Stimulated activated CD4-positive, alpha-beta T cell treated with anti-CD3 and anti-CD28 coated beads, Interleukin-15, amount 100 ng/mL, for 1 hour (primary cell): ENCODE data around the gene DPAGT1.
A peak's percentile ranks its signal among the peaks of the same experiment; 100 is the strongest.
"Not testable (repeated sequence)": the region's sequence is repeated elsewhere in the genome, so short reads cannot be mapped to it uniquely, and the experiment has no call there.

ENCODE experiments used
- DNase-seq, 2 donors: peaks; one replicate each; pipeline ENCODE4 v3.0.0-alpha.2; 2020; ENCODE audit warnings: low read depth in 1 of 2, low spot score in 1 of 2

DPAGT1 gene

DNA sequence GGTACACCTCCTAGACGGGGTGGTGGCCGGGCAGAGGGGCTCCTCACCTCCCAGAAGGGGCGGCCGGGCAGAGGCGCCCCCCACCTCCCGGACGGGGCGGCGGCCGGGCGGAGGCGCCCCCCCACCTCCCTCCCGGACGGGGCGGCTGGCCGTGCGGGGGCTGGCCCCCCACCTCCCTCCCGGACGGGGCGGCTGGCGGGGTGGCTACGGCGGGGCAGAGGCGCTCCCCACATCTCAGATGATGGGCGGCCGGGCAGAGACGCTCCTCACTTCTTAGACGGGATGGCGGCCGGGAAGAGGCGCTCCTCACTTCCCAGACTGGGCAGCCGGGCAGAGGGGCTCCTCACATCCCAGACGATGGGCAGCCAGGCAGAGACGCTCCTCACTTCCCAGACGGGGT lies 42.5 kb downstream of the DPAGT1 start:
- DNase-seq = not testable (repeated sequence)

DNA sequence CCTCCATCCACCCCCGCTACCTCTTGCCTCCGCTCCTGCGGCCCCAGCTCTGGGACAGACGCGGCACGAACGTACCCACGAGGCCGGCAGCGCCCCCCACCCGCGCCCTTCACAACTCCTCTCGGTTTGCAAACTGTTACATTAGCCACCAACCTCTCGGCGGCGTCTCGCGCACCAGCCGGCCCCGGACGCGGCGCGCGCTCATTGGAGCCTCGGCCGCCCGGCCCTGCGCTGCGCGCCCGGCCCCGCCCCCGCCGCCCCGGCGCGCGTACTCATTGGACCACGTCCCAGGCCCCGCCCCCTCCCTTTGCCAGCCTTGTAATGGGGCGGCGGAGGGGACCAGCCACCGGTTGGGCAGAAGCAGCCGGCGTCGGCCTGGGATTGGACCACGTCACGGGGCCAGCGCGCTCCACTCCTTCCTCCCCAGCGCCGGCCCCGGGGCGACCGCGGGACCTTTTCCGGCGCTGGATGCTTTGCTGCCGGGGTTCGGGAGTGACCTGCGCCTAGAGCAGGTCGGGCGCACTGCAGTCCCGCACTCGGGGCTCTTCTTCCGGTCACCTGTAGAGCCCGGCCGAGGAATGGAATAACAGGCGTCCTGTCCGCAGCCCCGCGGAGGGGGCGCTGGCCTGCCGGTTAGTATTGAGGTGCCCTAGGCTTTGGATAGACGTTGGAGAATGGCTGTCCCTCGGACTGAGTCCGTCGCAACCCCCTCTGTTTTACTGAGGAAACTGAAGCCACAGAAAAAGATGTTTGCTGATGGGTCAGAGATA lies 44.5 kb downstream of the DPAGT1 start, which contains the start of gene HYOU1:
Gene HYOU1 (minus strand): TSS at position 206 of the 770 bp plus-strand sequence. CDS start 1,045 bp downstream, outside the sequence.
- DNase-seq = peak; percentile 98 to 99

DNA sequence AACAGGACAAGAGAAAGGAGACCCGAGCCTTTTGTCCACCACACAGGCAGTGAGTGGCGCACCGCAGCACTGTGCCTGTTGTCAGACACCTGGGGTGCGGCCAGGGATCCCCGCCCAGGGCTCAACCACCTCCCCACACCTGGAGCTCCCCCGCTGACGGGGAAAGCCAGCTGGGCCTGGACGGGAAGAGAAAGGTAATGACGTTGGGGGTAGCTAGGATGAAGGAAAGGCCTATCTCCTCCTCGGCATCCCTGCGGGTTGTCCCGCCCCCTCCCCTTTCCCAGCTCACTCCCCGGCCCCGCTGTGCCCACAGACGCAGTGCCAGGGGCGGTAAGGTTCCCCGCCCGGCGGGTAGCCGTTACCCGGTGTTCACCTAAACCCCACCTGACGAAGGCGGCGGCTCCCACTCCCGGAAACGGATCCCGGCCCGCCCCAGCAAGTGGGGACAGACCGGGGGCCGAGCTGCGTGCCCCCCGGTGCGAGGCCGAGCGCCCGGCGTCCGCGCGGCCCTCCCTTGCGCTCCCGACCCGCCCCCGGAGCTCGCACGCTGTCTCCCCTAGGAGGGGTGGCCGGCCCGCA lies 45.1 kb downstream of the DPAGT1 start:
- peak in 1 of 2 donors; percentile 25 for DNase-seq

DNA sequence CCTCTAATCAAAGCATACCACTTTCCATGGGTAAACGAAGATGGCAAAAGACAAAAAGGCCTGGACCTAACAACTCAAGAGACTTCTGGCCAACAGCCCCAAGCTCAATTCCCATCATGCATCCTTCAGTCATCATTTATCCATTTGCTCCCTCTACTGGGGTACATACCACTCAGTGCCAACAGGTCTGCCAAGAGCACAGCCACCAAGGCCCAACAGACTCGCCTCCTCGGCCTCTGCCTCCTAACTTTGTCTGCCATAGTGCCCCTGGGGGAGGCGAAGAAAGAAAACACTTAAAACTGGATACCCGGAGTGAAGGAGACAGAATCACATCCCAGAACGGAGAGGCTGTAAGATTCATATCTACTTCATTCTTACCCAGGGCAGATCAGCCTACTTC lies 45.8 kb downstream of the DPAGT1 start:
- DNase-seq = no peak

DNA sequence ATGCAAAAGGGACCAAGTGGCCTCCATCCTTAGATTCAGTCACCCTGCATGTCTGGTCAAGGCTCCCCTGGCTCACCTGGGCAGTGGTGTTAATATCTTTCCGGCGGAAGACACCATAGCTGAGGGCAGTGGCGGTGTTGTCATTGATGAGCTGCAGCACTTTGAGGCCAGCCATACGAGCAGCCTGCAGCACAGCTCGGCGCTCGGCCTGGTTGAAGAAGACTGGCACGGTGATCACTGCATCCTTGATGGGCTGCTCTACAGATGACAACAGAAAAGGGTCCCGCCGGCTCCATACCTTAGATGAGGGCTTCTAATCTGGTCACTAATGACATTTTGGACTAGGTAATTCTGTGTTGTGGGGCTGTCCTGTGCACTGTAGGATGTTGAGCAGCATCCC lies 47.2 kb downstream of the DPAGT1 start:
- no peak for DNase-seq

DNA sequence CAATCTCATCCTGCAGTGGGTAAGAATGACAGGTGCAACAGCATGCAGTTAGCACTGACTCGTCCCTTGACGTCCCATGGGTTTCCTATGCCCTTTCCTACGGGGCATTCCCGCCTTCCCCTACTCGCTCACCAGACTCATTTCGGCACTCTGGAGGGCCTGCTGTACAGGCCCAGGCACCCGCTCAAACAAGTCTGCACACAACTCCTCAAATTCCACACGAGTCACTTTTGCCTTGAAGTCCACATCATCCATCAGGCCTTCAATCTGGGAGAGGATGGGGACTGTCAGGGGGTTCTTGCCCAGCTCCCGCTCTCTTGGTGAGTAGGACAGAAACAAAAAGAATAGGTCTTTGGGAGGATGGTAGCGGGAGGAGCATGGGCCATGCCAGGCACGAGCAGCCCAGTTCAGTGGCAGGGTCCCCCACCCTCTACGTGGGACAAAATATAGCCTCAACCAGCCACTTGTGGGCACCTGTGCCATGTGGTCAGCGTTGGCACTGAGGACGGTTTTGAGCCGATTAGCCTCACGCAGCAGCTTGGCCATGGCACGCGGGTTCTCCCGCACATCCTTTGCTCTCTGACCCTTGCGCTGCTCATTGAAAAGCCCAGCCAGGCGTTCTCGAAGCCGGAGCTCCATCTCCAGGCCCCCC lies 49.4 kb downstream of the DPAGT1 start:
- no peak for DNase-seq

DNA sequence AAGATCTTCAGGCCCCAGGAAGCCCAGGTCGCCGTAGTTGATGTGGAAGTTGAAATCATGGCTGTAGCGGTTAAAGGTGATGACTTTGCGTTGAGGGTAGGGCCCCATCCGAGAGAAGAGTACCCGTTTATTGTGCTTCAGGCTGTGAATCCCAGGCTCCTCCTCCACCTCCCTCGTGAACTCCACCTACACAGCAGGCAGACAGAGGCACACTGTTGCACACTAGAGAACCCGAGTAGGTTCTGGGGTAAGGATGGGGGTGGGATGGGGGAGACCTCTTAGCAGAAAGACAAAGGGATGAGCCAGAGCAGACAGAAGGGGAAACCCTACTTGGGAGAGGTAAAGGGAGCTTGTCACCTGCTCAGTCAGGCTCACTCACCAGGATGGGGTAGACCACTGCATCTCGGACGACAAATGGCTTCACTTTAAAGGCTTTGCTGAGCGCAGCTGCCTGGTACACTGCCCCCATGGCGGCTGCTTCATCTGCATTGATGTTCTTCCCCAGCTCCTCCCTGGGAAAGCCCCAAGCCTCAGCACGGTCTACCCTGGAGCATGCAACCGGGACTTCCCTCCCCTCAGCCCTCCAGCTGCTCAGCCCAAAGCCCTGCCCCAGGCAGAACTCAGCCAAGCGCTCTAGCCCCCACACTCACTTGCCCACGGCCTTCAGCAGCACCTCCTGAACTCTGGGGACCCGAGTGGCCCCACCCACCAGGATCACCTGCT lies 50.1 kb downstream of the DPAGT1 start:
- no peak for DNase-seq

DNA sequence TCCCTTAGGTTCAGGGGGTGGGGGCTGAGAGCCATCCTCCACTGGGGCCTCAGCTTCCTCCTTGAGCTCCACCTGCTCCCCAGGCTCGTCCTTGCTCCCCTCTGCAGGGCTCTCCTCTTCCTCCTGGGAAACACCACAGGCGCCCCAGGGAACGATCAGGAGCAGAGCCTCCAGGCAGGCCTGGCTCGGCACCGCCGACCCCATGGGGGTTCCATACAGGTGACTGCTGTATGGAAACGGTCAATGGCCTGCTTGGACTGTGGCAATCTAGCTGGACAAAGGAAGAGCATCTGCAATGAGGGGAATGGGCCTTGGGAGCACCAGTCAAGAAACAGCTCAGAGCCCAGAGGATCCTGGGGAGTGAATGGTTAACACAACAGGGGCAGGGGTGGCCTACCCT lies 52.6 kb downstream of the DPAGT1 start:
- no peak for DNase-seq

DNA sequence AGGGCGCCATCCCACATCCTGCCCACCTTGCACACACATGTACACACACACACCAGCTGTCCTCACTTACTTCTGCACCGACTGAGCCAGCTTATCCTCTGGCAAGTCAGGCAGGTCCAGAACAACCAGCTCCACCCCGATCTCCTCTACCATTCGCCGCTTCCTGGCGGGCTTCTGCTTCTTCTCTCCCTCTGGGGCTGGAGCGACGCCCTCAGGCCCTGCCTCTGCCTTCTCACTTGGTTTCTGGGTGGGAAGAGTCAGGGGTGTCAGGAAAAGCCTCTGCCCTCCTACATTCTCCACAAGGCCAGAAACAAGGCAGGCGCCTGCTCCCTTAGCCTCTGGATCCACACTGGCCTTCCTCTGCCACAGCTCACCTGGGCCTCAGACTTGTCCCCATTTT lies 53.0 kb downstream of the DPAGT1 start:
- no peak for DNase-seq

DNA sequence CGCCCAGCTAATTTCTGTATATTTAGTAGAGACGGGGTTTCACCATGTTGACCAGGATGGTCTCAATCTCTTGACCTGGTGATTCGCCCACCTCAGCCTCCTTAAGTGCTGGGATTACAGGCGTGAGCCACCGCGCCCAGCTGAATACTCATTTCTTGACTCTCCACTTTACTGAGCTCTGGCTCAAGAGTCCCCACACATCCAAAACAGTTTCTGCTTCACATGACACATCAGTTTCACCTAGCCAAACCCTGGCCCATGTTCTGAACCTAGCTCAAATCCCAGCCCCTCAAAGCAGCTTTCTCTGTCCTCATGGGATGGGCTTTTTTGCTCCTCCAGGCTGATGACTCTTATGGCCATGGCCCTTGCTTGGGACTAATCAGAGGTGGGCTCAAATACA lies 54.4 kb downstream of the DPAGT1 start:
- no peak for DNase-seq
